Neural progenitor cell (in vitro differentiated cells): Measurements from ENCODE around the gene PIK3C2B. TPM values are rescaled to one million over a fixed set of nuclear protein-coding genes. Genes with fewer than 3 reads are reported as not detected.
A peak's percentile ranks its signal among the peaks of the same experiment; 100 is the strongest.

Source experiments
- DNase-seq: peaks from one replicate; pipeline ENCODE4 v3.0.0-alpha.2; 2016; ENCODE audit warnings: low spot score
- H2AFZ ChIP-seq: fragments of 200-600 bp; sonication (generic); replicated peaks from 2 replicates; pipeline ENCODE4 v1.6.1; 2016; ENCODE audit warnings: antibody characterized with exemption
- H3F3A ChIP-seq: fragments of 200-600 bp; sonication (generic); 2 replicates; pipeline ENCODE4 v1.6.1; 2016; ENCODE audit warnings: antibody characterized with exemption, low read depth
- H3K27ac ChIP-seq: fragments of 200-600 bp; sonication (generic); 2 replicates; pipeline ENCODE4 v1.5.1; 2016; ENCODE audit warnings: mild to moderate bottlenecking
- H3K27me3 ChIP-seq: fragments of 200-600 bp; sonication (generic); 2 replicates; pipeline ENCODE4 v1.6.1; 2016; ENCODE audit warnings: mild to moderate bottlenecking, moderate library complexity
- H3K36me3 ChIP-seq: fragments of 200-600 bp; sonication (generic); 2 replicates; pipeline ENCODE4 v1.5.1; 2016
- H3K4me1 ChIP-seq: fragments of 200-600 bp; sonication (generic); 2 replicates; pipeline ENCODE4 v1.6.1; 2016; ENCODE audit warnings: mixed run types
- H3K4me2 ChIP-seq: fragments of 200-600 bp; sonication (generic); 2 replicates; pipeline ENCODE4 v1.6.1; 2016
- H3K4me3 ChIP-seq: fragments of 200-600 bp; sonication (generic); 2 replicates; pipeline ENCODE4 v1.5.1; 2016
- H3K79me2 ChIP-seq: fragments of 200-600 bp; sonication (generic); 2 replicates; pipeline ENCODE4 v1.6.1; 2016; ENCODE audit warnings: low read depth
- H3K9ac ChIP-seq: fragments of 200-600 bp; sonication (generic); 2 replicates; pipeline ENCODE4 v1.6.1; 2016
- H3K9me3 ChIP-seq: fragments of 200-600 bp; sonication (generic); 2 replicates; pipeline ENCODE4 v1.5.1; 2016; ENCODE audit warnings: low read depth
- H4K20me1 ChIP-seq: fragments of 200-600 bp; sonication (generic); 2 replicates; pipeline ENCODE4 v1.6.1; 2016; ENCODE audit warnings: low read depth
- H3K27ac Mint-ChIP-seq: 3 replicates; pipeline ENCODE4 v1.8.0; 2021; ENCODE audit warnings: mixed read lengths
- H3K27me3 Mint-ChIP-seq: 2 replicates; pipeline ENCODE4 v1.8.0; 2022; ENCODE audit warnings: low read depth, mild to moderate bottlenecking, inconsistent platforms, moderate library complexity, mixed read lengths; ENCODE audit not compliant: insufficient read depth
- H3K36me3 Mint-ChIP-seq: 3 replicates; pipeline ENCODE4 v1.8.0; 2021; ENCODE audit warnings: mixed read lengths
- H3K4me1 Mint-ChIP-seq: 3 replicates; pipeline ENCODE4 v1.8.0; 2021; ENCODE audit warnings: mixed read lengths
- H3K4me3 Mint-ChIP-seq: 3 replicates; pipeline ENCODE4 v1.8.0; 2021; ENCODE audit warnings: mild to moderate bottlenecking, moderate library complexity, mixed read lengths
- H3K9me3 Mint-ChIP-seq: 3 replicates; pipeline ENCODE4 v1.8.0; 2020; ENCODE audit warnings: mixed read lengths
- CTCF ChIP-seq: fragments of 200-600 bp; sonication (generic); IDR thresholded peaks from 2 replicates; pipeline ENCODE4 v1.5.1; 2017; ENCODE audit warnings: antibody characterized with exemption, mild to moderate bottlenecking
- EZH2 ChIP-seq: fragments of 200-600 bp; sonication (generic); IDR thresholded peaks from 2 replicates; pipeline ENCODE4 v1.6.1; 2017; ENCODE audit warnings: antibody characterized with exemption, mild to moderate bottlenecking, moderate library complexity
- EZH2phosphoT487 ChIP-seq: fragments of 200-600 bp; sonication (generic); IDR thresholded peaks from 2 replicates; pipeline ENCODE4 v1.6.1; 2017; ENCODE audit warnings: antibody characterized with exemption
- total RNA-seq: library from RNA; depleted of rRNA; stranded (reverse); fragments of >200 nt; gene quantifications from 2 replicates; pipeline ENCODE4 v1.2.3, GENCODE V29; 2015; ENCODE audit warnings: low replicate concordance

Gene PIK3C2B
- total RNA-seq, 1 donor from 2014 or later: 20.7 TPM

- Histone ChIP-seq H3K9ac (no peak overlapping the region), H2AFZ (no peak overlapping the region), H3K36me3 (no peaks in the 10 kb centered on the region), H3K9me3 (no peaks in the 10 kb centered on the region), H3K4me3 (no peak overlapping the region), H3F3A (peaks cover 5% of the 10 kb centered on the region), H3K4me2 (no peak overlapping the region), H4K20me1 (peaks cover 30% of the 10 kb centered on the region), H3K27me3 (no peaks in the 10 kb centered on the region), H3K79me2 (peaks cover 70% of the 10 kb centered on the region), H3K27ac (no peak overlapping the region), H3K4me1 (peaks cover 19% of the 10 kb centered on the region)
- Mint-ChIP-seq H3K27me3 (peaks cover 5% of the 10 kb centered on the region), H3K36me3 (peaks cover 49% of the 10 kb centered on the region), H3K27ac (peak overlapping the region; percentile 57), H3K4me1 (peaks cover 46% of the 10 kb centered on the region), H3K4me3 (no peak overlapping the region), H3K9me3 (peaks cover 6% of the 10 kb centered on the region)
- no peak for TF ChIP-seq EZH2phosphoT487
- no peak for TF ChIP-seq EZH2
- no peak for TF ChIP-seq CTCF
- DNase-seq: no peak
These were observed 18.8 kb downstream of the PIK3C2B start for GRCh38 chr1:204475656-204476432.

- peaks cover 58% of the 10 kb centered on the region for H3K79me2 ChIP-seq
- Mint-ChIP-seq H3K9me3 (peaks cover 10% of the 10 kb centered on the region), H3K27me3 (peaks cover 4% of the 10 kb centered on the region), H3K27ac (no peak overlapping the region), H3K4me1 (peaks cover 35% of the 10 kb centered on the region), H3K4me3 (no peak overlapping the region), H3K36me3 (peaks cover 53% of the 10 kb centered on the region)
- no peak overlapping the region for H3K27ac ChIP-seq
- no peak overlapping the region for H3K9ac ChIP-seq
- H3K27me3 ChIP-seq: no peaks in the 10 kb centered on the region
- H3K4me3 ChIP-seq: no peak overlapping the region
- H3K4me2 ChIP-seq: no peak overlapping the region
- DNase-seq: no peak
- H3K36me3 ChIP-seq: no peaks in the 10 kb centered on the region
- peaks cover 11% of the 10 kb centered on the region for H3K4me1 ChIP-seq
- H3F3A ChIP-seq: peaks cover under 1% of the 10 kb centered on the region
- H4K20me1 ChIP-seq: peaks cover 15% of the 10 kb centered on the region
- H3K9me3 ChIP-seq: no peaks in the 10 kb centered on the region
- TF ChIP-seq EZH2 (no peak), EZH2phosphoT487 (no peak), CTCF (no peak)
- no peak overlapping the region for H2AFZ ChIP-seq
These were observed 21.1 kb downstream of the PIK3C2B start for GRCh38 chr1:204473400-204473965.

GRCh38 chr1:204472660-204473059 lies 21.9 kb downstream of the PIK3C2B start:
- Mint-ChIP-seq H3K4me1 (peaks cover 31% of the 10 kb centered on the region), H3K36me3 (peaks cover 57% of the 10 kb centered on the region), H3K9me3 (peaks cover 10% of the 10 kb centered on the region), H3K27ac (no peak overlapping the region), H3K27me3 (peaks cover 4% of the 10 kb centered on the region), H3K4me3 (no peak overlapping the region)
- Histone ChIP-seq H3K9ac (no peak overlapping the region), H3K4me1 (peaks cover 6% of the 10 kb centered on the region), H4K20me1 (peaks cover 7% of the 10 kb centered on the region), H3K36me3 (no peaks in the 10 kb centered on the region), H3K27me3 (no peaks in the 10 kb centered on the region), H3K9me3 (no peaks in the 10 kb centered on the region), H3F3A (no peaks in the 10 kb centered on the region), H3K27ac (no peak overlapping the region), H3K79me2 (peaks cover 50% of the 10 kb centered on the region), H2AFZ (no peak overlapping the region), H3K4me3 (no peak overlapping the region), H3K4me2 (no peak overlapping the region)
- TF ChIP-seq EZH2: no peak
- no peak for DNase-seq

GRCh38 chr1:204471687-204472086 lies 22.9 kb downstream of the PIK3C2B start:
- H3K27me3 Mint-ChIP-seq: peaks cover 4% of the 10 kb centered on the region
- no peaks in the 10 kb centered on the region for H3K36me3 ChIP-seq
- H3K27ac ChIP-seq: no peak overlapping the region
- no peak overlapping the region for H3K9ac ChIP-seq
- peaks cover 7% of the 10 kb centered on the region for H4K20me1 ChIP-seq
- H3K27ac Mint-ChIP-seq: no peak overlapping the region
- H3K4me1 Mint-ChIP-seq: peaks cover 25% of the 10 kb centered on the region
- H3K79me2 ChIP-seq: peaks cover 40% of the 10 kb centered on the region
- H2AFZ ChIP-seq: no peak overlapping the region
- H3K4me3 Mint-ChIP-seq: no peak overlapping the region
- H3K9me3 Mint-ChIP-seq: peaks cover 7% of the 10 kb centered on the region
- no peaks in the 10 kb centered on the region for H3K4me1 ChIP-seq
- H3K4me2 ChIP-seq: no peak overlapping the region
- no peak overlapping the region for H3K4me3 ChIP-seq
- peaks cover 50% of the 10 kb centered on the region for H3K36me3 Mint-ChIP-seq
- H3K9me3 ChIP-seq: no peaks in the 10 kb centered on the region
- DNase-seq: no peak
- no peaks in the 10 kb centered on the region for H3F3A ChIP-seq
- H3K27me3 ChIP-seq: no peaks in the 10 kb centered on the region
- no peak for TF ChIP-seq EZH2phosphoT487
- no peak for TF ChIP-seq EZH2
- no peak for TF ChIP-seq CTCF
